ENCODE data around the gene NSRP1.
"Not testable (repeated sequence)": the region's sequence is repeated elsewhere in the genome, so short reads cannot be mapped to it uniquely, and the experiment has no call there.

Gene NSRP1

DNA sequence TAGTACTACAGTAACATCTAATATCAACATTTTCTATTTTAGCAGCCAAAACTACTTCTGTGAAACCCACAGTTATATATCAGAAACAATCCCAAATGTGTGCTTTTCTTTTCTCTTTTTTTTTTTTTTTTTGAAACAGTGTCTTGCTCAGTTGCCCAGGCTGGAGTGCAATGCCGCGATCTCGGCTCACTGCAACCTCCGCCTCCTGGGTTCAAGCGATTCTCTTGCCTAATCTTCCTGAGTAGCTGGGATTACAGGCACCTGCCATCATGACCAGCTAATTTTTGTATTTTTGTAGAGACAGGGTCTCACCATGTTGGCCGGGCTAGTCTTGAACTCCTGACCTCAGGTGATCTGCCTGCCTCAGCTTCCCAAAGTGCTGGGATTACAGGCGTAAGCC lies 2.0 kb downstream of the NSRP1 start:
- DNase-seq = not testable (repeated sequence)

DNA sequence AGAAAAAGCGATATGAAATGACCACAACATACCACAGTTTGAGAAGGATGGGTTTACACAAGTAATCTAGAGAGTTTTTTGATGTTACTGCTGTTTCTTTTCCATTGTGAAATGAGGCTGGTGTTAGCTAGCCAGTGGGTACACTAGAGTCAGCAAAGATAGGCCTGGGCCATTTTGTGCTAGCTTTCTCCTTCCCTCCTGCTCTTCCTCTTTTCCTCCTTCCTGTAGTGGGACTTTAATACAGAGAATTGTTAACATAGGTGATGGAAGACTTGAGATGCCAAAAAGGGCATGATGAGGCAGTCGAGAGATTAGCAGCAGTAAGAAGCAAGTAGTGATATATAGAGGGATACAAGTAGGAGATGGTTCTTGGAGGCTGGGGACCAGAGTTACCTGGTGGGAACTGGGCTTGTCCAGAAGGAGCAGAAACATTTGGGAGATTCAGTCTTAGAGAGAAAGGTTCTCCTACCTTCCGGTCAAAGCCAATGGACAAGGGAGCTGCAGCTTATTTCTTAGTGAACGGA lies 7.7 kb downstream of the NSRP1 start:
- no peak for DNase-seq

DNA sequence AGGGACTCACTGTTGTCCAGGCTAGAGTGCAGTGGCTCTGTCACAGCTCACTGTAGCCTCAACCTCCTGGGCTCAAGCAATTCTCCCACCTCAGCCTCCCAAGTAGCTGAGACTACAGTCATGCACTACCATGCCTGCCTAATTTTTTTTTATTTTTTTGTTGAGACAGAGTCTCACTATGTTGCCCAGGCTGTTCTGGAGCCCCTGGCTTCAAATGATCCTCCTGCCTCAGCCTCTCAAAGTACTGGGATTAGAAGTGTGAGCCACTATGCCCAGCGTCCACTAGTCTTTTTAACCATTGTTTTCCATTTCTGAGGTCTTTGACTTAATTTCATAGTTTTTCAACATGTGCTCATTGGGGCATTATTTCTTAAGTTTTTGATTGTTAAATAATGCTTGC lies 13.5 kb downstream of the NSRP1 start:
- no peak for DNase-seq

GRCh38 chr17:30132615-30133014 lies 16.0 kb downstream of the NSRP1 start:
- no peak for DNase-seq

GRCh38 chr17:30133197-30133596 lies 16.6 kb downstream of the NSRP1 start:
- DNase-seq = no peak

DNA sequence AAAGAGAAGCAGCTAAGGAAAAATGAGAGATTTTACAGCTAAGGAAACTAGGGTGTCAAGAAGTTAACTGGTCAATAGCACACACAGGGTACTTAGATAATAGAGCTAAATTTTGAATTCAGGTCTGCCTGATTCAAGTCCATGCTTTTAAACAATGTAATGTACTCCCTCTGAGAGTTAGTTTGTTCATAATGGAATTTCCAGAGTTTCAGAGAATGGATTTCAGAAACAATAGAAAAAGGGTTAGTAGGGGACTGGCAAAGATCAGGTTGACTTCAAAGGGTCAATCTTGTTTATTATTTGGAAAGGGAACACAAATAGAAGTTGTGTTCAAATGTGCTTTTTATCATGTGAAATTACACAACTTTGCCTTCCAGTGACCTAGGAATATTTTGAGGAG lies 17.9 kb downstream of the NSRP1 start:
- no peak for DNase-seq

GRCh38 chr17:30137158-30137557 lies 20.5 kb downstream of the NSRP1 start:
- no peak for DNase-seq

DNA sequence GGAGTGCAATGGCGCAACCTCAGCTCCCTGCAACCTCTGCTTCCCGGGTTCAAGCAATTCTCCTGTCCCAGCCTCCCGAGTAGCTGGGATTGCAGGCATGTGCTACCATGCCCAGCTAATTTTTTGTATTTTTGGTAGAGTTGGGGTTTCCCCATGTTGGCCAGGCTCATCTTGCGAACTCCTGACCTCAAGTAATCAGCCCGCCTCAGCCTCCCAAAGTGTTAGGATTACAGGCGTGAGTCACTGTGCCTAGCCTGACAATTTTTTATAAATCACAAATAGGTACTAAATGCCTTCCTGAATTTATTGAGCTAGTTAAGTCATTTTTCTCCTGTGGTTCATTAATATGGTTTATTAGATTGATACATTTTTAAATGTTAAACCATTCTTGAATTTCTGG lies 31.2 kb downstream of the NSRP1 start:
- not testable (repeated sequence) for DNase-seq

- DNase-seq = no peak
Measured at GRCh38 chr17:30148376-30148775, 31.8 kb downstream of the NSRP1 start.

GRCh38 chr17:30151471-30151870 lies 34.9 kb downstream of the NSRP1 start:
- DNase-seq = no peak

- no peak for DNase-seq
Measured at GRCh38 chr17:30153463-30153862, 36.8 kb downstream of the NSRP1 start.

GRCh38 chr17:30155389-30155788 lies 38.8 kb downstream of the NSRP1 start:
- DNase-seq = no peak

- DNase-seq = no peak
Measured at GRCh38 chr17:30158896-30159625, 42.4 kb downstream of the NSRP1 start.

DNA sequence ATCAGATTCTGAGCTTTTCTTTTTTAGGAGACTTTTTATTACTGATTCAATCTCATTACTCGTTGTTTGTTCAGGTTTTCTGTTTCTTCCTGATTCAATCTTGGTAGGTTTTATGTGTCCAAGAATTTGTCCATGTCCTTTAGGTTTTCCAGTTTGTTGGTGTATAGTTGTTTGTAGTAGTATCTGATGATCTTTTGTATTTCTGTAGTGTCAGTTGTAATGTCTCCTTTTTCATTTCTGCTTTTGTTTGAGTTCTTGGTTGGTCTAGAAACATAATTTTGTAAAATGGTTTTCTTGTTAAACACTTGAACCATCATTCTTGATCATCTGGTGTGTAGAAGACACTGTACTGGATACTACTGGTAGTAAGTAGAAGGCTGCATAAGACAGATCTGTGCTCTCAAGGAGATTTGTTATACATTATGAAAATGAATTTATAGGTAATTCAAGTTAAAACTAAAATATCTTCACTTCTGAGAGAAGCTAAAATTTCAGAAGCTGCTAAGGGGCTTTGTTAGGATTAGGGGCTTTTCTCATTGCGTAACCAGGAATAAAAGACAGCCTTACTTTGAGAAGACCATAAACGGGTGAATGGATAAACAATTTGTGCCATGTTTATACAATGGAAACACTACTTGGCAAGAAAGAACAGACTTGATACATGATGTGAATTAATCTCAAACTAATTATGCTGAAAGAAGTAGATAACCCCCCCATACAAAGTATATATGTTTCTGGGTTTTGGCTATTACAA lies 44.0 kb downstream of the NSRP1 start:
- no peak for DNase-seq

DNA sequence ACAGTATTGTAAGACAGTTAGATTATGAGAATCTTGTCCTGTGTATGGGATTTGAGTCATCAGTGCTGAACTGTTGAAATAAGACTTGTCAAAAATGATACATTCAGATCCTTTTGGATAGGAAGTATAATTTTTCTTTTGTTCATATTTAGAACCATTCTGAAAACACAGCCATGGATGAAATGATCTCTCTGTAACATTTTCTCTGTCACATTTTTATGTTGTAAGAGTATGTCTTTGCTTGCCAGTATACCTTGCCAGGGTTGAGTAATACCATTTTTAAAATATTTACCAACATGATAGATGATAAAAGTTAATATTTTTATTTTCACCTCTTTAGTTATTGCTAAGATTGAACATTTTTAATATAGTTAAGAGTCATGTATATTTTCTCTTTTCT lies 45.0 kb downstream of the NSRP1 start:
- DNase-seq = no peak

DNA sequence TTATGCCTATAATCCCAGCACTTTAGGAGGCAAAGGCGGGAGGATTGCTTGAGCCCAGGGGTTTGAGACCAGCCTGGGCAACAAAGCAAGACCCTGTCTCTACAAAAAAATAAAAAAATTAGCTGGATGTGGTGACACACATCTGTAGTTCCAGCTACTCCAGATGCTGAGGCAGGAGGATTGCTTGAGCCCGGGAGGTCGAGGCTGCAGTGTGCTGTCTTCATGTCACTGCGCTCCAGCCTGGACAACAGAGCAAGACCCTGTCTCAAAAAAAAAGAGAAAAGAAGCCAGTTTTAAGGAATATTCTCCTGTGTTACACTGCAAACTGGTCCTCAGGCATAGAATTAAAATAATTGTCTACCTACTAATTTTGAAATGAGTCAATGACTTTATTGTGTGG lies 47.9 kb downstream of the NSRP1 start:
- DNase-seq = no peak

- no peak for DNase-seq
Measured at GRCh38 chr17:30165147-30165546, 48.5 kb downstream of the NSRP1 start.

DNA sequence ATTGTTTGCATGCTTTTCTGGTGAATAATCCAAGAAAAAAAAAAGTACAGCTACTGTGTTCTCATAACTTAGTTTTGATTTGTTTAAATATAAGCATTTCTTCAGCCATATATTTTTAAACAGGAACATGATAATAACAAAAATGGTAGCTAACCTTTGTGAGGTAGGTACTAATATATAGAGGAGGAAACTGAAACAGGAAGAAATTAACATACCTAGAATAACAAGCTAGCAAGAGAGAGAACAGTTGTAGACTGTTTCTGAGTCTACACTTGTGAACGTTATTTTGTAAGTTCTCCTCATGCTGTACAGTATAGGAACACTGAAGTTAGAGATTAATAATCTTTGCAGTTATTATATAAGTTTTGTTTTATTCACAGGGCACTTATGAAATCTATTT lies 49.3 kb downstream of the NSRP1 start:
- DNase-seq = no peak

GRCh38 chr17:30170415-30170987 lies 53.9 kb downstream of the NSRP1 start:
- no peak for DNase-seq

DNA sequence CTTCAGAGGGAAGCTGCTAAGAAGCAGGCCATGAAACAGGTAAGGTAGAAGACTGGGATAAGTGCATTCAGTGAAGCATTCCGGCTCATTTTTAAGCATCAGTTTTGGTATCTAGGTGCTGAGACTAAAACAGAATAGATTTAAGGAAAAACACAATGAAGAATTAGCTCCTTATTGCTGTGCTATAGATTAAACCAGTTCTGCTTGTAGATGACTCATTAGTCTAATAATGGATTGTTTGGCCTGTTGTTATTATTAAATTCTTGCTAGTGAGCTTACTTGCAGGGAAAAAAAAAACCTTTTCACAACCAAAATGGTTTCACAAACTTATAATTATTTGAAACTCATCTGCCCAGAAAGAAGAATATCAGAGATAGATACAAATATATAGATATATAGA lies 55.9 kb downstream of the NSRP1 start:
- DNase-seq = no peak

- DNase-seq = no peak
Measured at GRCh38 chr17:30173649-30174048, 57.0 kb downstream of the NSRP1 start.

- DNase-seq = no peak
Measured at GRCh38 chr17:30174556-30174955, 57.9 kb downstream of the NSRP1 start.

DNA sequence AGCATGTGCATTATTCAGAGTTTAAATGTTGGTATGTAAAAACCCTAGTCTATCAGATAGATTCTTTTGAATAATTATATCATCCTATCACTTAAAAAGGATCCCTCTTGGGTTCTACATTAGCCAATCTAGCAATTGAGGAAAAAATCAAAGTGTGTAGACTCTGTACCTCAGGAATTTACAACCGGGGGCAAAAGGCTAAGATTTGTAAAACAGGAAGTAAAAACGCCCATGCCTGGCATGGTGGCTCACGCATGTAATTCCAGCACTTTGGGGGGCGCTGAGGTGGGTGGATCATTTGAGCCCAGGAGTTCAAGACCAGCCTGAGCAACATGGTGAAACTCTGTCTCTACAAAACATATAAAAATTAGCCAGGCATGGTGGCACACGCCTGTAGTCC lies 60.2 kb downstream of the NSRP1 start:
- no peak for DNase-seq
